ENCODE results near the gene KRT6A. TPM values are rescaled to one million over a fixed set of nuclear protein-coding genes. Genes with fewer than 3 reads are reported as not detected.

The KRT6A gene
- total and polyA plus RNA-seq, 2 donors (not counting 1 experiment from before 2014, with no cell fraction given) = not detected

- H3K9ac ChIP-seq (ENCODE audit: low read length) = no peak overlapping the region
- no peaks in the 10 kb centered on the region for H3K36me3 ChIP-seq (replicated peaks in 1 of 2; ENCODE audit: control extremely low read depth in 1 of 2, control insufficient read depth in 1 of 2, extremely low read depth in 1 of 2, insufficient read depth in 2 of 2, low read length in 1 of 2)
- POLR2A ChIA-PET = no interaction called here
- TF ChIP-seq CTCF (IDR thresholded peaks at IDR 0.05) (no peak), EZH2 (IDR thresholded peaks at IDR 0.05; ENCODE audit: borderline replicate concordance, insufficient read depth, low read depth, low read length, poor library complexity, severe bottlenecking) (no peak)
- H3K27me3 ChIP-seq (replicated peaks in 1 of 4; ENCODE audit: control extremely low read depth in 1 of 4, control insufficient read depth in 3 of 4, insufficient read depth in 4 of 4, low read length in 3 of 4) = no peaks in the 10 kb centered on the region
- Mint-ChIP-seq H3K9me3 (ENCODE audit: insufficient read depth) (no peaks in the 10 kb centered on the region), H3K27me3 (peaks cover 27% of the 10 kb centered on the region), H3K27ac (no peak overlapping the region), H3K4me3 (no peak overlapping the region), H3K4me1 (no peaks in the 10 kb centered on the region)
- H3K79me2 ChIP-seq (ENCODE audit: control insufficient read depth, insufficient read depth, low read length) = no peaks in the 10 kb centered on the region
- intact Hi-C loops (cut with micrococcal nuclease) = no loop called here
- CTCF ChIA-PET = no interaction called here
- H3K9me3 ChIP-seq (ENCODE audit: control extremely low read depth in 1 of 3, control insufficient read depth in 2 of 3, insufficient read depth in 1 of 3, low read length in 2 of 3) = peaks cover 1 to 15% (median 11%) of the 10 kb centered on the region in 3 donors
- H3K27ac ChIP-seq (ENCODE audit: low read length in 2 of 2) = no peak overlapping the region
- no peaks in the 10 kb centered on the region for H4K20me1 ChIP-seq (ENCODE audit: control insufficient read depth, insufficient read depth, low read length, poor library complexity, severe bottlenecking)
- no peak overlapping the region for H2AFZ ChIP-seq (ENCODE audit: insufficient read depth, low read depth, low read length, poor library complexity, severe bottlenecking)
- DNase-seq (no peak), ATAC-seq (ENCODE audit: low read depth) (no peak)
- no peak overlapping the region for H3K4me3 ChIP-seq (ENCODE audit: control extremely low read depth in 1 of 5, extremely low read depth in 1 of 5, insufficient read depth in 1 of 5, low read depth in 2 of 5, low read length in 4 of 5)
- no peak overlapping the region for H3K4me2 ChIP-seq (replicated peaks; ENCODE audit: low read depth, low read length, poor library complexity, severe bottlenecking)
- WGBS (ENCODE audit: insufficient coverage) = 97% methylated on average over 10 of the region's 14 CpGs
- no peaks in the 10 kb centered on the region for H3K4me1 ChIP-seq (ENCODE audit: control insufficient read depth in 2 of 2, insufficient read depth in 2 of 2, low read length in 2 of 2)
Observed at GRCh38 chr12:52514471-52515318, 21.6 kb upstream of the KRT6A start.

- H3K4me2 ChIP-seq (replicated peaks; ENCODE audit: low read depth, low read length, poor library complexity, severe bottlenecking) = no peak overlapping the region
- DNase-seq (no peak), ATAC-seq (ENCODE audit: low read depth) (no peak)
- POLR2A ChIA-PET = no interaction called here
- H3K27ac ChIP-seq (ENCODE audit: low read length in 2 of 2) = no peak overlapping the region
- no peak overlapping the region for H2AFZ ChIP-seq (ENCODE audit: insufficient read depth, low read depth, low read length, poor library complexity, severe bottlenecking)
- no peak overlapping the region for H3K9ac ChIP-seq (ENCODE audit: low read length)
- TF ChIP-seq EZH2 (IDR thresholded peaks at IDR 0.05; ENCODE audit: borderline replicate concordance, insufficient read depth, low read depth, low read length, poor library complexity, severe bottlenecking) = no peak
- TF ChIP-seq CTCF (IDR thresholded peaks at IDR 0.05) = no peak
- H3K36me3 ChIP-seq (replicated peaks in 1 of 2; ENCODE audit: control extremely low read depth in 1 of 2, control insufficient read depth in 1 of 2, extremely low read depth in 1 of 2, insufficient read depth in 2 of 2, low read length in 1 of 2) = no peaks in the 10 kb centered on the region
- no peaks in the 10 kb centered on the region for H3K4me1 ChIP-seq (ENCODE audit: control insufficient read depth in 2 of 2, insufficient read depth in 2 of 2, low read length in 2 of 2)
- 93% methylated on average over 6 of the region's 6 CpGs for WGBS (ENCODE audit: insufficient coverage)
- CTCF ChIA-PET = no interaction called here
- Mint-ChIP-seq H3K27me3 (peaks cover 35% of the 10 kb centered on the region), H3K27ac (no peak overlapping the region), H3K4me3 (no peak overlapping the region), H3K4me1 (no peaks in the 10 kb centered on the region), H3K9me3 (ENCODE audit: insufficient read depth) (no peaks in the 10 kb centered on the region)
- H3K4me3 ChIP-seq (ENCODE audit: control extremely low read depth in 1 of 5, extremely low read depth in 1 of 5, insufficient read depth in 1 of 5, low read depth in 2 of 5, low read length in 4 of 5) = no peak overlapping the region
- no peaks in the 10 kb centered on the region for H4K20me1 ChIP-seq (ENCODE audit: control insufficient read depth, insufficient read depth, low read length, poor library complexity, severe bottlenecking)
- no peaks in the 10 kb centered on the region for H3K79me2 ChIP-seq (ENCODE audit: control insufficient read depth, insufficient read depth, low read length)
- H3K9me3 ChIP-seq (ENCODE audit: control extremely low read depth in 1 of 3, control insufficient read depth in 2 of 3, insufficient read depth in 1 of 3, low read length in 2 of 3) = peaks cover 1 to 15% (median 11%) of the 10 kb centered on the region in 3 donors
- intact Hi-C loops (cut with micrococcal nuclease) = no loop called here
- H3K27me3 ChIP-seq (replicated peaks in 1 of 4; ENCODE audit: control extremely low read depth in 1 of 4, control insufficient read depth in 3 of 4, insufficient read depth in 4 of 4, low read length in 3 of 4) = no peaks in the 10 kb centered on the region
Observed at GRCh38 chr12:52513736-52514135, 20.7 kb upstream of the KRT6A start.

All from B cell (primary cell).